NB4 (cell line): ENCODE data around the gene SMCP.
A peak's percentile ranks its signal among the peaks of the same experiment; 100 is the strongest.

Experiments used
- DNase-seq: peaks from one replicate; pipeline ENCODE4 v3.0.0; 2010; ENCODE audit warnings: low read depth
- H3K4me3 ChIP-seq: one replicate; pipeline ENCODE4 v1.5.1; 2011; ENCODE audit warnings: mild to moderate bottlenecking, low read depth, low read length, moderate library complexity
- MYC ChIP-seq: IDR thresholded peaks from 2 replicates; pipeline ENCODE4 v1.6.1; 2011; ENCODE audit warnings: low read depth, low read length
- POLR2A ChIP-seq: IDR thresholded peaks from 2 replicates; pipeline ENCODE4 v1.6.1; 2011; ENCODE audit warnings: mild to moderate bottlenecking; ENCODE audit not compliant: insufficient read length; ENCODE audit errors: extremely low read depth
- TF ChIP-seq, protein P1 (sequence below): IDR thresholded peaks from 2 replicates; pipeline ENCODE4 v1.6.1; 2011; ENCODE audit warnings: low read depth, low read length
- TF ChIP-seq, protein P2 (sequence below): IDR thresholded peaks from one replicate; pipeline ENCODE4 v1.5.1; 2012; ENCODE audit warnings: low read depth, low read length

The SMCP gene, protein sequence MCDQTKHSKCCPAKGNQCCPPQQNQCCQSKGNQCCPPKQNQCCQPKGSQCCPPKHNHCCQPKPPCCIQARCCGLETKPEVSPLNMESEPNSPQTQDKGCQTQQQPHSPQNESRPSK

DNA sequence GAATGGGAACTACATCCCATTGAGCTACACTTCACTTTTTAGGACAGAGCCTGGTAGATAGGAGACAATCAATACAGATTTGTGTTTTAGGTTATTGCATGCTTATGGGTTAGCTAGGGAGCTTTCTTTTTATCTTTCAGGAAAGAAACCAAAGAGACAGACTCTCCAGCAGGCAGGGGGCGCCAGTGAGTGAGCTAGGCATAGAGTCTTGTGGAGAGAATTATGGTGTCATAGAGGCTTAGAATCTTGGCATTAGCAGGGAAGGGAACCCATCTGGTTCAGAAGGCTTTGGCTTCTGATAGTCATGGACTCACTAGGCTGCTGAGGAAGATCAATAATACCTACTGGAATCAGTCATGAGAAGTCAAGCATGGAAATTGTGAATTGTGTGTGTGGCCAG lies at the start of gene SMCP:
Gene SMCP (plus strand): TSS at position 281 of the 400 bp plus-strand sequence. CDS start 6,101 bp downstream, outside the sequence.
- H3K4me3 ChIP-seq, result no peak within 1 kb of the TSS
- TF ChIP-seq MYC, result no peak
- TF ChIP-seq, protein P1, sequence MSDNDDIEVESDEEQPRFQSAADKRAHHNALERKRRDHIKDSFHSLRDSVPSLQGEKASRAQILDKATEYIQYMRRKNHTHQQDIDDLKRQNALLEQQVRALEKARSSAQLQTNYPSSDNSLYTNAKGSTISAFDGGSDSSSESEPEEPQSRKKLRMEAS, result no peak
- TF ChIP-seq, protein P2, sequence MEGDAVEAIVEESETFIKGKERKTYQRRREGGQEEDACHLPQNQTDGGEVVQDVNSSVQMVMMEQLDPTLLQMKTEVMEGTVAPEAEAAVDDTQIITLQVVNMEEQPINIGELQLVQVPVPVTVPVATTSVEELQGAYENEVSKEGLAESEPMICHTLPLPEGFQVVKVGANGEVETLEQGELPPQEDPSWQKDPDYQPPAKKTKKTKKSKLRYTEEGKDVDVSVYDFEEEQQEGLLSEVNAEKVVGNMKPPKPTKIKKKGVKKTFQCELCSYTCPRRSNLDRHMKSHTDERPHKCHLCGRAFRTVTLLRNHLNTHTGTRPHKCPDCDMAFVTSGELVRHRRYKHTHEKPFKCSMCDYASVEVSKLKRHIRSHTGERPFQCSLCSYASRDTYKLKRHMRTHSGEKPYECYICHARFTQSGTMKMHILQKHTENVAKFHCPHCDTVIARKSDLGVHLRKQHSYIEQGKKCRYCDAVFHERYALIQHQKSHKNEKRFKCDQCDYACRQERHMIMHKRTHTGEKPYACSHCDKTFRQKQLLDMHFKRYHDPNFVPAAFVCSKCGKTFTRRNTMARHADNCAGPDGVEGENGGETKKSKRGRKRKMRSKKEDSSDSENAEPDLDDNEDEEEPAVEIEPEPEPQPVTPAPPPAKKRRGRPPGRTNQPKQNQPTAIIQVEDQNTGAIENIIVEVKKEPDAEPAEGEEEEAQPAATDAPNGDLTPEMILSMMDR, result peak; percentile 38
- TF ChIP-seq POLR2A, result no peak
- peak; percentile 21 for DNase-seq

DNA sequence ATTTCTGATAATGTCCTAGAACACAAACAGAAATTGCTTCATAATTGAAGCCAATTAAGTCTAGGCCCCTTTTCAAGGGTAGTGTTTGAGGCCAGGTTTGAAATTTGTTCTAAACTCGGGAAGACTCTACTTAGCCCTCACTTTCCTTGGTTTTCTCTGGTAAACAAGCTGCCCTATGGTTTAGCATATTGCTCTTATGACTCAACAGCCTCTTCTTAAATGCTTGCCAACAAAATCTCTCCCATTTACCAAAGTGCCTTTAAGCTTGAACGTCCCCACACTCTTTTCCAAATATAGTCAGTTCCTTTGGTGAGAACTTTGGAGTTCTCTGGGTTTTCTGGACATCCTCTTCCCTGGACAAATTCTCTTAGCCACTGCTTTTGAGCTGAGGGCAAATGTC lies 41.3 kb upstream of the SMCP start:
- TF ChIP-seq MYC, result no peak
- TF ChIP-seq, protein P2, result no peak
- TF ChIP-seq, protein P1, result no peak
- no peak for TF ChIP-seq POLR2A
- no peak overlapping the region for H3K4me3 ChIP-seq
- DNase-seq, result no peak

DNA sequence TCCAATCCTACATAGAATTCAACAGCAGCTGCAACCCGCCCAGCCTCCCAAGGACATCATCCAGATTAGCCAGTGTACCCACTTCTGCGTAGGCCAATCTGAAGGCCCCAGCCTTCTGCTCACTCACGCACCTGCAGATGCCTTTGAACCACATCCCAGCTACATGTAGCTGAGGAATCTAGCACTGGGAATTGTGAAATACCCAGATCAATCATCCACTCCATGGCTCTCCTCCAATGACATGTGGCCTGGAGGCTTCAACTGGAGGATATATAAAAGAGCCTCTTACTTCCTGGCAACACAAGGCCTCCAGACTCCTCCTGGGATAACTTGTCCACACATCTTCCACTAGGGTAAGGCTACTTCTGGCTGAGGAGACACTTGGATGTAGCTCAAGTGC lies 35.6 kb upstream of the SMCP start, which contains the start of gene LCE6A:
Gene LCE6A (plus strand): TSS at position 301 of the 400 bp plus-strand sequence. CDS start 665 bp downstream, outside the sequence.
- TF ChIP-seq MYC, result no peak
- no peak for TF ChIP-seq POLR2A
- TF ChIP-seq, protein P1, result no peak
- TF ChIP-seq, protein P2, result no peak
- no peak for DNase-seq
- H3K4me3 ChIP-seq, result no peak within 1 kb of the TSS

DNA sequence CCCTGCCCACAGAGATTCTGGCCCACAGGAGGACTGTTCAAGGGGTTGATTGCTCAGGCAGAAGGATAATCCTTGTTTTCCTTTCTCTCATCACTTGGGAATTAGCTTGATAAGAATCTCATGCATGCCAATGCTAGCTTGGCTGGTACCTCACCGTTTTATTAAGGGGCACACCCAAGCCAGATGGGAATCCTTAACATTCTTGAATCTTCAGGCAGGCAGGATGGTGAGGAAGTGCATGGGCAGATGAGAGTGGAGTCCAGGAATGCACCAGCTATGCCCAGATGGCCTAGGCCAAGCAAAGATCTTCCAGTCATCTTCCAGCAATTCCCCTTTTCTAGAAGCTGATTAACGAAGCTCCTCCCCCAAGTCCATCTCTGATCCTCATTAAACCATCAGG lies 22.5 kb upstream of the SMCP start:
- no peak for DNase-seq
- TF ChIP-seq POLR2A (no peak), MYC (no peak)
- TF ChIP-seq, protein P1, result no peak
- TF ChIP-seq, protein P2, result no peak
- H3K4me3 ChIP-seq, result no peak overlapping the region

DNA sequence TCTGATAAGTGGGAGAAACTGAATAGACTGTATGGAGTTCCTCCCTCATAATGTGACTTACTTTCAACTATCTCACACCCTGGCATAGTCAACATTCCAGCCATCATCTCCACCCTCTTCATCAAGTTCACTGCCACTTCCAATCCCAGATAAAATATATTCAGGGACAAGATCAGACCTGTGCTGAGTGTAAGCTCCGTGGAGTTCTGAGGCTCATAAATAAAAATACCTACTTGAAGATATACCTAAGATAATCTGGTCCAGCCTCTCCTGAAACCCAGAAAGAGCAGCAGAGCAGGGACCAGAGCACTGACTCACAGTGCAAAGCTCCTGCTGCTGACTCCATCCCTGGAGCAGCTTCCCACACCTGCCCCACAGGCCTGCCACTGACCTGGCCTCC lies 20.1 kb upstream of the SMCP start:
- no peak overlapping the region for H3K4me3 ChIP-seq
- TF ChIP-seq MYC (no peak), POLR2A (no peak)
- TF ChIP-seq, protein P2, result no peak
- TF ChIP-seq, protein P1, result no peak
- no peak for DNase-seq
